Adrenal gland (tissue), 12 donors: ENCODE data around the gene CCS. TPM values are rescaled to one million over a fixed set of nuclear protein-coding genes. Genes with fewer than 3 reads are reported as not detected.

ENCODE experiments used
- DNase-seq, 7 donors: peaks; one replicate each; pipeline ENCODE4 v3.0.0-alpha.2; 2019 to 2020
- H3K27ac ChIP-seq, 5 donors: fragments of 200-600 bp; sonication (generic) in 4 of 5; 1 replicate in 3 of 5; 2 replicates in 2 of 5; pipeline versions ENCODE4 v1.5.1 to v1.8.0; 2016 to 2020; ENCODE audit warnings: mild to moderate bottlenecking in 1 of 5
- H3K27me3 ChIP-seq: fragments of 200-600 bp; 2 replicates; pipeline ENCODE4 v1.8.0; 2021
- H3K36me3 ChIP-seq, 2 donors: fragments of 200-600 bp; replicated peaks in 1 of 2; 1 replicate in 1 of 2; 2 replicates in 1 of 2; pipeline versions ENCODE4 v1.5.1 to v1.8.0; 2018 to 2022
- H3K4me1 ChIP-seq, 2 donors: fragments of 200-600 bp; replicated peaks in 1 of 2; 1 replicate in 1 of 2; 2 replicates in 1 of 2; pipeline versions ENCODE4 v1.5.1 to v1.8.0; 2018 to 2021
- H3K4me3 ChIP-seq, 4 donors: fragments of 200-600 bp; sonication (generic) in 3 of 4; one replicate each; pipeline ENCODE4 v1.5.1; 2016 to 2018
- H3K9me3 ChIP-seq, 3 donors: fragments of 200-600 bp; sonication (generic) in 1 of 3; replicated peaks in 1 of 3; 1 replicate in 2 of 3; 2 replicates in 1 of 3; pipeline versions ENCODE4 v1.5.1 to v1.8.0; 2016 to 2021
- POLR2A ChIP-seq, 2 donors: fragments of 450-650 bp; IDR thresholded peaks; one replicate each; pipeline ENCODE4 v1.6.1; 2017; ENCODE audit warnings: antibody characterized with exemption in 2 of 2, mild to moderate bottlenecking in 2 of 2, moderate library complexity in 1 of 2
- WGBS, 4 donors: extraction: QIAGEN DNeasy Blood & Tissue Kit in 2 of 4; methylation state at CpG; one replicate each; pipeline versions ENCODE4 v1.1.5 to v1.1.7; 2013 to 2017; 5-methylcytosine and 5-hydroxymethylcytosine counted together
- intact Hi-C, 2 donors: fragments of 100-400 bp; cut with DNase I; formaldehyde crosslinking; loops; one replicate each; pipeline versions ENCODE4 v1.14.1 to v1.15.0; 2022 to 2023
- polyA plus RNA-seq, 3 donors: library from polyadenylated mRNA; stranded (reverse); fragments of 200-250 nt in 2 of 3; fragments of 350-450 nt in 1 of 3; fragmentation: Illumina TruSeq in 1 of 3; extraction: RNeasy Lipid Tissue Mini Kit (QIAGEN cat#74804) in 1 of 3; gene quantifications; one replicate each; pipeline ENCODE4 v1.2.3, GENCODE V29; 2013 to 2014
- total RNA-seq, 9 donors: library from RNA; depleted of rRNA in 4 of 9; stranded (reverse); fragments of >200 nt in 4 of 9; fragments of 120-200 nt in 1 of 9; fragmentation: NEBNext Ultra II Directional in 1 of 9; extraction: Animal tissue kit (Norgen Biotek cat#: 25700) in 1 of 9; gene quantifications; one replicate each; pipeline versions ENCODE4 v1.1.0 to v1.2.4, GENCODE V29; 2013 to 2023
- TF ChIP-seq, protein P1 (sequence below), 6 experiments: fragments of 450-650 bp in 4 of 6; fragments of 200-600 bp in 2 of 6; sonication (generic) in 1 of 6; IDR thresholded peaks; 1 replicate in 5 of 6; 2 replicates in 1 of 6; pipeline versions ENCODE4 v1.5.1 to v1.8.0; 2016 to 2021; ENCODE audit warnings: antibody characterized with exemption in 6 of 6, mild to moderate bottlenecking in 2 of 6, moderate library complexity in 1 of 6
- donor health status: healthy with polysubstance abuse.
- donor health status: Bipolar disorder and iron deficiency.
- donor health status: DM: yes; HTN: yes; CAD: no.
- donor health status: DM: no; HTN: no; CAD: no.
- donor health status: DM: no; HTN: no; CAD: no.
- donor health status: DM: yes; HTN: yes; CAD: no.

CCS gene
- total and polyA plus RNA-seq, 12 donors: 21.9 to 204 (median 47.8) TPM

DNA sequence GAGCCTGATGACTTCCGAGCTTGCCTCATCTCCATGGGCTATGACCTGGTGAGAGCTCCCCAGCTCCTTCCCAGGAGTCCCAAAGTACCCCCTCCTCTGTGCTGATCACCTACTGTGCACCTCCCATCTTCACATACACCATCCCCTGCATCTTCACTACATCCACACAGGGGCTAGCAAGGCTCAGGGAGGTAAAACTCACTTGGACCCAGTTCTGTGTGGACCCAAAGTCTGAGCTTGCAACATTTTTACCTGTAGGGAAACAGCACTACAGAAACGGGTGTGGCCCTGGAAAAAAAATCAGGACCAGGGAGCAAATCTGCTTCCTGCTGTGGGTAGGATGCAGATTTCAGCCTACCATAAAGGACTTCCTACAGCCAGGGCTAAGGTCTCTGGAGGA lies 30.7 kb upstream of the CCS start:
- intact Hi-C loops: no loop called here
- H3K27me3 ChIP-seq: no peaks in the 10 kb centered on the region
- WGBS, 4 donors: 67 to 86% (median 83%) methylated on average over 1 to 2 of the region's 2 CpGs

DNA sequence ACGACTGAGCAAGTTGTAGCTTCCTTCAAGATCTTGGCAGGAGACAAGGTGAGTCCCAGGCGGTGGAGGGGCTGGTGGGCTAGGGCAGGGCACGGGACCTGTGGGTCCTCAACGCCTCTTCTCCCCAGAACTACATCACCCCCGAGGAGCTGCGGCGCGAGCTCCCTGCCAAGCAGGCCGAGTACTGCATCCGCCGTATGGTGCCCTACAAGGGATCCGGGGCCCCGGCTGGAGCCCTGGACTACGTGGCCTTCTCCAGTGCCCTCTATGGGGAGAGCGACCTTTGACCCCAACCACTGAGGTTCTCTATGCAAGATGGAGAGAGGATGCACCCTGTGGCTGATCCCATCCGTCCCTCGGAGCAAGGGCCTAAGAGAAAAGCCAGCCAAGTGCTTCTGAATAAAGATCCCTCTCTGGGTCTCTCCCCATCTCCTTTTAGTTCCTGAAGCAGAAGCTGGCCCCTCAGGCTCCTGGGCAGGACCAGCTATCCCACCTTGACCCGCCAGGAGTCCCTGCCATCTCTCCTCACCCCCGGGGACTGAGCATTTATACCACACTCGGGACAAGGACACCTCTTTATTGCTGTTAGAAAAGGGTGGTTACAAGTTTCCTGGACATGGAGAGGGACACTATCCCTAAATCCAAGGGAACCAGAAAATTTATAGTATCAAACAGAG lies 29.9 kb upstream of the CCS start:
- H3K36me3 ChIP-seq: peaks cover 0 to 8% of the 10 kb centered on the region in 2 donors
- intact Hi-C loops: no loop called here
- DNase-seq: no peak
- 81 to 93% (median 92%) methylated on average over 5 to 20 of the region's 20 CpGs for WGBS, 4 donors
- H3K9me3 ChIP-seq: no peaks in the 10 kb centered on the region
- no peak overlapping the region for H3K4me3 ChIP-seq
- no peaks in the 10 kb centered on the region for H3K27me3 ChIP-seq
- no peak overlapping the region for H3K27ac ChIP-seq
- no peak for TF ChIP-seq POLR2A (IDR thresholded peaks at IDR 0.05)
- TF ChIP-seq, protein P1, sequence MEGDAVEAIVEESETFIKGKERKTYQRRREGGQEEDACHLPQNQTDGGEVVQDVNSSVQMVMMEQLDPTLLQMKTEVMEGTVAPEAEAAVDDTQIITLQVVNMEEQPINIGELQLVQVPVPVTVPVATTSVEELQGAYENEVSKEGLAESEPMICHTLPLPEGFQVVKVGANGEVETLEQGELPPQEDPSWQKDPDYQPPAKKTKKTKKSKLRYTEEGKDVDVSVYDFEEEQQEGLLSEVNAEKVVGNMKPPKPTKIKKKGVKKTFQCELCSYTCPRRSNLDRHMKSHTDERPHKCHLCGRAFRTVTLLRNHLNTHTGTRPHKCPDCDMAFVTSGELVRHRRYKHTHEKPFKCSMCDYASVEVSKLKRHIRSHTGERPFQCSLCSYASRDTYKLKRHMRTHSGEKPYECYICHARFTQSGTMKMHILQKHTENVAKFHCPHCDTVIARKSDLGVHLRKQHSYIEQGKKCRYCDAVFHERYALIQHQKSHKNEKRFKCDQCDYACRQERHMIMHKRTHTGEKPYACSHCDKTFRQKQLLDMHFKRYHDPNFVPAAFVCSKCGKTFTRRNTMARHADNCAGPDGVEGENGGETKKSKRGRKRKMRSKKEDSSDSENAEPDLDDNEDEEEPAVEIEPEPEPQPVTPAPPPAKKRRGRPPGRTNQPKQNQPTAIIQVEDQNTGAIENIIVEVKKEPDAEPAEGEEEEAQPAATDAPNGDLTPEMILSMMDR (IDR thresholded peaks at IDR 0.05): no peak
- H3K4me1 ChIP-seq: peaks cover 5 to 14% of the 10 kb centered on the region in 2 donors

More for the DNA sequence above, 30.7 kb upstream of the CCS start:
- TF ChIP-seq, protein P1 (IDR thresholded peaks at IDR 0.05): no peak
- no peak for TF ChIP-seq POLR2A (IDR thresholded peaks at IDR 0.05)
- peaks cover 0 to 8% of the 10 kb centered on the region in 2 donors for H3K36me3 ChIP-seq
- no peak overlapping the region for H3K27ac ChIP-seq
- H3K4me1 ChIP-seq: peaks cover 0 to 6% of the 10 kb centered on the region in 2 donors
- no peak overlapping the region for H3K4me3 ChIP-seq
- no peak for DNase-seq
- H3K9me3 ChIP-seq: no peaks in the 10 kb centered on the region

DNA sequence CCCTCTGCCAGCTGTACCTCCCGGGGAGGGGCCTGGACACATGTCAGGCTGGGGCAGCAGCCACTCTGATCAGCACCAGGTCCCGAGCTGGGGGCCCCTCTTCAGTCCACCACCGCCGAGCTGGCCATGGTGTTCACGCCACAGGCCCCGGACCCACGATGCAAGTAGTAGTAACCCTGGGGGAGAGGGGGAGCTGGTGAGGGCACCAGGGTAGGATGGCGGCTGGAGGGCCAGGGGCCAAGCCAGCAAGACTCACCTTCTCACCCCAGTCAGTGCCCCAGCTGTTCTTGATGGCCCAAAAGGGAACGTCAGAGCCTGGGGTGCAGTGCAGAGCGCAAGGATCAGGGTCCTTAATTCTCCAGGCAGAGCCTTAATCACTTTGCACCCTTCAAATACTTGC lies 29.2 kb upstream of the CCS start:
- Histone ChIP-seq H3K27ac (no peak overlapping the region), H3K9me3 (no peaks in the 10 kb centered on the region), H3K4me1 (peaks cover 13 to 18% of the 10 kb centered on the region in 2 donors), H3K27me3 (no peaks in the 10 kb centered on the region), H3K4me3 (no peak overlapping the region), H3K36me3 (peaks cover 0 to 8% of the 10 kb centered on the region in 2 donors)
- no peak for DNase-seq
- 89 to 95% (median 93%) methylated on average over 3 to 10 of the region's 10 CpGs for WGBS, 4 donors
- TF ChIP-seq POLR2A (IDR thresholded peaks at IDR 0.05): no peak
- TF ChIP-seq, protein P1 (IDR thresholded peaks at IDR 0.05): no peak
- intact Hi-C loops: no loop called here

DNA sequence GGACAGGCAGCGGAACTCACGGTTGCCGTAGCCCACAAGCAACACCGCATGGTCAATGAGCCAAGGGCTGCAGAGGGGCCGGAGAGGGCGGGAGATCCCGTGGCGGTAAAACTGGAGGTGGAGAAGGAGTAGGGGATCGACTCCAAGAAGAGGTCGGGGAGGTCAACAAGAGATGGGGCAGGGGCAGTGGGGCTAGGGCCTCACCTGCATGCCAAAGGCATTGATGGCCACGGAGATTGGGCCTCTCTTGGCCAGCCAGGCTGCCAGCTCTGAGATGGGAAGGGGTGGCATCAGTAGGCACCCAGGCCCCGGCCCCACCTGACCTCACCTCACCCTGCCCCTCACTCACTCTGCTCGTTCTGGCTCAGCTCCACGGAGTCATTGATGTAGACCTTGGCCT lies 28.4 kb upstream of the CCS start:
- intact Hi-C loops: no loop called here
- Histone ChIP-seq H3K27ac (no peak overlapping the region), H3K4me1 (peaks cover 14 to 15% of the 10 kb centered on the region in 2 donors), H3K36me3 (peaks cover 0 to 8% of the 10 kb centered on the region in 2 donors), H3K9me3 (no peaks in the 10 kb centered on the region), H3K4me3 (no peak overlapping the region), H3K27me3 (no peaks in the 10 kb centered on the region)
- TF ChIP-seq POLR2A (IDR thresholded peaks at IDR 0.05): no peak
- TF ChIP-seq, protein P1 (IDR thresholded peaks at IDR 0.05): no peak
- 84 to 96% (median 88%) methylated on average over 11 to 14 of the region's 14 CpGs for WGBS, 4 donors
- DNase-seq: no peak
